Smooth muscle cell (in vitro differentiated cells): ENCODE data around the gene MIEN1. TPM values are rescaled to one million over a fixed set of nuclear protein-coding genes. Genes with fewer than 3 reads are reported as not detected.

Source experiments
- DNase-seq: peaks from one replicate; lab custom pipeline; 2025; ENCODE audit not compliant: unreplicated experiment; lab: John Stamatoyannopoulos, UW
- H2AFZ ChIP-seq: fragments of 200-600 bp; sonication (generic); 2 replicates; pipeline ENCODE4 v1.6.0; 2016; ENCODE audit warnings: antibody characterized with exemption, low read depth, mild to moderate bottlenecking
- H3F3A ChIP-seq: fragments of 200-600 bp; sonication (generic); 2 replicates; pipeline ENCODE4 v1.6.0; 2017; ENCODE audit warnings: antibody characterized with exemption, low read depth
- H3K27ac ChIP-seq: fragments of 200-600 bp; sonication (generic); 2 replicates; pipeline ENCODE4 v1.5.1; 2016; ENCODE audit warnings: low read depth, mild to moderate bottlenecking
- H3K27me3 ChIP-seq: fragments of 200-600 bp; sonication (generic); 2 replicates; pipeline ENCODE4 v1.6.1; 2016; ENCODE audit warnings: low read depth, mild to moderate bottlenecking
- H3K36me3 ChIP-seq: fragments of 200-600 bp; sonication (generic); 2 replicates; pipeline ENCODE4 v1.5.1; 2016; ENCODE audit warnings: low read depth
- H3K4me1 ChIP-seq: fragments of 200-600 bp; sonication (generic); 2 replicates; pipeline ENCODE4 v1.5.1; 2016; ENCODE audit warnings: low read depth
- H3K4me2 ChIP-seq: fragments of 200-600 bp; sonication (generic); 2 replicates; pipeline ENCODE4 v1.6.0; 2016; ENCODE audit warnings: mild to moderate bottlenecking
- H3K4me3 ChIP-seq: fragments of 200-600 bp; sonication (generic); 2 replicates; pipeline ENCODE4 v1.5.1; 2016; ENCODE audit warnings: mild to moderate bottlenecking
- H3K79me2 ChIP-seq: fragments of 200-600 bp; sonication (generic); 2 replicates; pipeline ENCODE4 v1.6.0; 2016; ENCODE audit warnings: low read depth, mild to moderate bottlenecking
- H3K9ac ChIP-seq: fragments of 200-600 bp; sonication (generic); 2 replicates; pipeline ENCODE4 v1.6.0; 2016; ENCODE audit warnings: low read depth
- H3K9me3 ChIP-seq: fragments of 200-600 bp; sonication (generic); replicated peaks from 2 replicates; pipeline ENCODE4 v1.5.1; 2016; ENCODE audit warnings: low read depth
- H4K20me1 ChIP-seq: fragments of 200-600 bp; sonication (generic); 2 replicates; pipeline ENCODE4 v1.6.0; 2016; ENCODE audit warnings: low read depth
- CTCF ChIP-seq: fragments of 200-600 bp; sonication (generic); IDR thresholded peaks from 2 replicates; pipeline ENCODE4 v1.5.1; 2017; ENCODE audit warnings: borderline replicate concordance, mild to moderate bottlenecking, antibody characterized with exemption; ENCODE audit not compliant: insufficient read depth, poor library complexity, severe bottlenecking
- WGBS: methylation state at CpG from one replicate; pipeline ENCODE4 v1.1.7; 2016; ENCODE audit warnings: low lambda C conversion rate; 5-methylcytosine and 5-hydroxymethylcytosine counted together
- polyA plus RNA-seq: library from polyadenylated mRNA; unstranded; fragments of >200 nt; fragmentation: Nextera tagmentation; extraction: Ambion mirVana; gene quantifications from 2 replicates; pipeline ENCODE4 v1.2.1, GENCODE V29; 2016
- total RNA-seq: library from RNA; depleted of rRNA; stranded (reverse); fragments of >200 nt; gene quantifications from 2 replicates; pipeline ENCODE4 v1.2.3, GENCODE V29; 2014

Gene MIEN1
- total and polyA plus RNA-seq, 2 experiments from 2014 or later, result 55.8 to 70.7 TPM

- Histone ChIP-seq H3F3A (no peaks in the 10 kb centered on the region), H3K36me3 (no peaks in the 10 kb centered on the region), H4K20me1 (no peaks in the 10 kb centered on the region), H3K9me3 (no peaks in the 10 kb centered on the region), H3K27ac (peak overlapping the region; percentile 70), H3K4me1 (peaks cover 16% of the 10 kb centered on the region), H3K4me2 (peak overlapping the region; percentile 87), H2AFZ (peak overlapping the region; percentile 51), H3K4me3 (peak overlapping the region; percentile 63), H3K79me2 (no peaks in the 10 kb centered on the region), H3K9ac (peak overlapping the region; percentile 38), H3K27me3 (peaks cover 48% of the 10 kb centered on the region)
- 18% methylated on average over 8 of the region's 9 CpGs for WGBS
- TF ChIP-seq CTCF, result no peak
- DNase-seq, result no peak
Measured at GRCh38 chr17:39739885-39740356, 9.6 kb upstream of the MIEN1 start.

- H3K79me2 ChIP-seq, result no peaks in the 10 kb centered on the region
- peak overlapping the region; percentile 87 for H3K4me2 ChIP-seq
- H3K36me3 ChIP-seq, result no peaks in the 10 kb centered on the region
- H3K4me3 ChIP-seq, result peak overlapping the region; percentile 63
- peak overlapping the region; percentile 70 for H3K27ac ChIP-seq
- no peaks in the 10 kb centered on the region for H3K9me3 ChIP-seq
- H3K9ac ChIP-seq, result peak overlapping the region; percentile 26
- peaks cover 48% of the 10 kb centered on the region for H3K27me3 ChIP-seq
- no peaks in the 10 kb centered on the region for H4K20me1 ChIP-seq
- peaks cover 16% of the 10 kb centered on the region for H3K4me1 ChIP-seq
- peak overlapping the region; percentile 51 for H2AFZ ChIP-seq
- no peaks in the 10 kb centered on the region for H3F3A ChIP-seq
- no peak for DNase-seq
- TF ChIP-seq CTCF, result no peak
- 4% methylated on average over 31 of the region's 32 CpGs for WGBS
Measured at GRCh38 chr17:39738983-39739884, 8.9 kb upstream of the MIEN1 start.

GRCh38 chr17:39738568-39738901, 8.2 kb upstream of the MIEN1 start:
- peaks cover 48% of the 10 kb centered on the region for H3K27me3 ChIP-seq
- DNase-seq, result no peak
- no peak for TF ChIP-seq CTCF
- no peaks in the 10 kb centered on the region for H3K36me3 ChIP-seq
- H3K27ac ChIP-seq, result no peak overlapping the region
- H3K9me3 ChIP-seq, result no peaks in the 10 kb centered on the region
- peaks cover 16% of the 10 kb centered on the region for H3K4me1 ChIP-seq
- H2AFZ ChIP-seq, result no peak overlapping the region
- H3K4me2 ChIP-seq, result peak overlapping the region; percentile 87
- H4K20me1 ChIP-seq, result no peaks in the 10 kb centered on the region
- no peak overlapping the region for H3K9ac ChIP-seq
- peak overlapping the region; percentile 63 for H3K4me3 ChIP-seq
- H3K79me2 ChIP-seq, result no peaks in the 10 kb centered on the region
- H3F3A ChIP-seq, result no peaks in the 10 kb centered on the region
- WGBS, result 2% methylated on average over 13 of the region's 13 CpGs
